Tibial nerve (tissue), 4 donors: ENCODE measurements around the gene CHMP1A.

Experiments
- CTCF ChIP-seq, 5 experiments: fragments of 200-600 bp in 3 of 5; fragments of 450-650 bp in 2 of 5; sonication (generic) in 3 of 5; IDR thresholded peaks; one replicate each; pipeline ENCODE4 v1.5.1; 2016 to 2019; ENCODE audit warnings: antibody characterized with exemption in 5 of 5, mild to moderate bottlenecking in 3 of 5, moderate library complexity in 2 of 5
- EP300 ChIP-seq, 2 donors: sonication (generic); formaldehyde crosslinking; IDR thresholded peaks; one replicate each; pipeline ENCODE4 v1.6.1; 2017; ENCODE audit warnings: antibody characterized with exemption in 2 of 2, mild to moderate bottlenecking in 1 of 2

GRCh38 chr16:89619840-89620239 lies 37.7 kb downstream of the CHMP1A start:
- TF ChIP-seq CTCF (IDR thresholded peaks at IDR 0.05) = no peak
- no peak for TF ChIP-seq EP300 (IDR thresholded peaks at IDR 0.05)
